GM12872 (cell line): ENCODE data around the gene P4HA2.

Source experiments
- CTCF ChIP-seq: IDR thresholded peaks from 3 replicates; pipeline ENCODE4 v1.5.1; 2011; ENCODE audit warnings: low read depth, mild to moderate bottlenecking, low read length, moderate library complexity; ENCODE audit not compliant: insufficient read depth

The P4HA2 gene

DNA sequence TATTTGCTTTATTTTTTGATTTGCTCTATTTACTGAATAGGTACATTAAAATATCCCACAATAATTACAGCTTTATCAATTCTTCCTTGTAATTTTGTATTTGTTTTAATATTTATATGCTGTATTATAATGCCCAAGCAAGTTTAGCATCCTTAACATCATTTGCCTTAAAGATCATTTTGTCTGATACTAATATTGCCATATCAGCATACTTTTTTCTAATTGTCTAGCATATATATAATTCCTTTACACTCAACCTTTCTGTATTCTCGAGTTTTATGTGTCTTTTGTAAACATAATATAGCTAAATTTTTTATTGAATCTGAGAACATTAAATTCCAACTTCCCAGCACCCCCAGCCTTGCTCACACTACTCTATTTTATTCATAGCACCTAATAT, 64.7 kb downstream of the P4HA2 start:
- no peak for TF ChIP-seq CTCF

DNA sequence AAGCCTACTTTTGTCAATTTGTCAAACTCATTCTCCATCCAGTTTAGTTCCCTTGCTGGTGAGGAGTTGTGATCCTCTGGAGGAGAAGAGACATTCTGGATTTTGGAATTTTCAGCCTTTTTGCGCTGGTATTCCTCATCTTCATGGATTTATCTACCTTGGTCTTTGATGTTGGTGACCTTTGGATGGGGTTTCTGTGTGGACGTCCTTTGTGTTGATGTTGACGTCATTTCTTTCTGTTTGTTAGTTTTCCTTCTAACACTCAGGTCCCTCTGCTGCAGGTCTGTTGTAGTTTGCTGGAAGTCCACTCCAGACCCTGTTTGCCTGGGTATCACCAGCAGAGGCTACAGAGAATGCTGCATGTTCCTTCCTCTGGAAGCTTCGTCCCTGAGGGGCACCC, 71.2 kb downstream of the P4HA2 start:
- TF ChIP-seq CTCF, result no peak

DNA sequence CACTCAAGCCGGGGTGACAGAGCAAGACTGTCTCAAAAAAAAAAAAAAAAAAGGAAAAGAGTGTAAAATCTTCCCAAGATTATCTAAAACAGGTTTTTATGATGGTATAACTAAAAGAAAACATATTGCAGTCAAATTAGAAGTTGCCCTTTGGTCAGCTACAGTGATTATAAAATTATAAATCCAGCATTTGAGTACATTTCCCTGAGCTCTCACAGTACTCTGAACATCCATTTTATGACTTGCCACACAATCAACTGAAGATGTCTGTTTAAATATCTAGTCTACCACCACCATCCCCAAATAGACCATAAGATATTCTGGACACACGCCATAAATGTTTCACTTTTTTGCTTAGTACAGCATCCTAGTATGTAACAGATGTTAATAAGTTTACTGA, 77.1 kb downstream of the P4HA2 start:
- no peak for TF ChIP-seq CTCF

DNA sequence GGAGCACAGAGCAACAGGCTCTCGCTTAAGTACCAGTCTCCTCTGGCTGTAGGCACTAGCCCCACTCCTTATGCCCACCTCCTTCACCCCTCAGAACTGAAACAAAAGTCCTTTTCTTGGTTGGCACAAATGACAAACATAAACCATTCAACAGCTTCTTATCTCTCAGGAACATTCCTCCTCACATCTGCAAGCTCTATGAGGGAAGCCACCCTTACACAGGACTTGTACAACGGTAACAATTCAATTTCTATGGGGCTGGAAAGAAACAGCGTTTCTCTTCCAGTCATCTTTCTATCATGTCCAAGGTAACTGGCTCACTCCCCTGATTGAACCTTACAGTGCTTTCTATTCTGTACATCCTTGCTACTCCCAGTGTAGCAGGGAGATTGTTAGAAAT, 80.0 kb downstream of the P4HA2 start:
- TF ChIP-seq CTCF, result no peak

GRCh38 chr5:132143148-132143547, 84.5 kb downstream of the P4HA2 start:
- no peak for TF ChIP-seq CTCF

DNA sequence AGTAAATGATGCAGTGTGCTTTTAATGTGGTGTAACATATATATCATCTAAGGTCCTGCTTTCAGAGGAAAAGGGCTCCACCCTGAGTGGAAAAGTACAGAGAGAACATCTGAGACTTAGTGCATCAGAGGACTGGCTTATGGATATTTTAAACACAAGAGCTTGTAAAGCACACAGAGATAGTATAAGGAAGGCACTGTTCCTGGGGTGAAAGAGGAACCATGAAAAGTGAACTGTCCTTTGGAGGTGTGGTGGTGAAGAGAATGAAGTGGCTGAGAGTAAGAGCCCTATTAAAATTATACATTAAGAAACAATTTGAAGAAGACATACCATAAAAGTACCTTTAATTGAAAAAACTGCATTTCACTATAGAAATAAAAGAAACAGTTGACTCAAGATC, 85.2 kb downstream of the P4HA2 start:
- TF ChIP-seq CTCF, result no peak
